K562 (cell line): Measurements from ENCODE around the gene ZDHHC17. TPM values are rescaled to one million over a fixed set of nuclear protein-coding genes. Genes with fewer than 3 reads are reported as not detected.

ENCODE experiments used
- ATAC-seq: fragments of 200-7000 bp; cut with Tn5 transposase; 3 replicates; pipeline ENCODE4 v1.9.1; 2020; ENCODE audit warnings: moderate library complexity
- BruUV-seq: library from RNA; stranded (reverse); fragments of 400-500 nt; replicated peaks from 2 replicates; lab custom pipeline; 2021; lab: Mats Ljungman, UMichigan
- CTCF ChIA-PET: fragments of 300-600 bp; formaldehyde crosslinking; extraction: SDS; loops from one replicate; lab custom pipeline; 2021; ENCODE audit warnings: low intra/inter-chr PET ratio; lab: Yijun Ruan, JAX
- POLR2A ChIA-PET: fragments of 300-600, 350-650 bp; sonication (Branson Sonifier 250); formaldehyde crosslinking; extraction: SDS; loops from one replicate; lab custom pipeline; 2021; ENCODE audit warnings: antibody characterized with exemption, inconsistent platforms; lab: Yijun Ruan, JAX
- DNase-seq, 4 experiments: peaks; one replicate each; pipeline versions ENCODE4 v3.0.0 to v3.0.0-alpha.2; 2011 to 2018; ENCODE audit warnings: low spot score in 3 of 4, mixed read lengths in 3 of 4; ENCODE audit errors: extremely low read depth in 1 of 4
- FAIRE-seq: peaks from 2 replicates; lab custom pipeline; 2011; peaks lifted over from hg19 to GRCh38; lab: Jason Lieb, UNC
- H2AFZ ChIP-seq: 2 replicates; pipeline ENCODE4 v1.6.0; 2011; ENCODE audit warnings: low read depth, low read length, control low read depth, inconsistent platforms
- H3K27ac ChIP-seq: fragments of 200-600 bp; 3 replicates; pipeline ENCODE4 v1.8.0; 2011; ENCODE audit warnings: low read depth, mild to moderate bottlenecking, control low read depth, inconsistent platforms, low read length, moderate library complexity, mixed read lengths; ENCODE audit errors: extremely low read depth
- H3K27me3 ChIP-seq, 2 experiments: fragments of 300-600 bp in 1 of 2; 2 replicates in 1 of 2; 3 replicates in 1 of 2; pipeline versions ENCODE4 v1.6.0 to v1.8.0; 2011; ENCODE audit warnings: inconsistent platforms in 2 of 2, low read length in 2 of 2, mild to moderate bottlenecking in 1 of 2, mixed read lengths in 1 of 2, moderate library complexity in 1 of 2; ENCODE audit not compliant: control insufficient read depth in 2 of 2, insufficient read depth in 2 of 2
- H3K36me3 ChIP-seq: fragments of 300-600 bp; 3 replicates; pipeline ENCODE4 v1.8.0; 2011; ENCODE audit warnings: mild to moderate bottlenecking, low read length, inconsistent platforms; ENCODE audit not compliant: control insufficient read depth, insufficient read depth
- H3K4me1 ChIP-seq, 2 experiments: fragments of 200-600 bp in 1 of 2; replicated peaks in 1 of 2; 2 replicates in 1 of 2; 3 replicates in 1 of 2; pipeline versions ENCODE4 v1.5.1 to v1.8.0; 2011; ENCODE audit warnings: inconsistent platforms in 2 of 2, low read length in 2 of 2, mild to moderate bottlenecking in 1 of 2, mixed read lengths in 1 of 2, moderate library complexity in 1 of 2; ENCODE audit not compliant: control insufficient read depth in 2 of 2, insufficient read depth in 2 of 2
- H3K4me2 ChIP-seq: 2 replicates; pipeline ENCODE4 v1.6.1; 2011; ENCODE audit warnings: low read length, control low read depth, inconsistent platforms, mixed read lengths; ENCODE audit not compliant: insufficient read depth
- H3K4me3 ChIP-seq: fragments of 200-600 bp; sonication (generic), shearing (Covaris generic); 2 replicates; pipeline ENCODE4 v1.5.1; 2016; ENCODE audit warnings: control low read depth, inconsistent platforms
- H3K79me2 ChIP-seq: fragments of 200-600 bp; 3 replicates; pipeline ENCODE4 v1.8.0; 2011; ENCODE audit warnings: low read length, inconsistent platforms; ENCODE audit not compliant: control insufficient read depth, insufficient read depth
- H3K9ac ChIP-seq, 2 experiments: 2 replicates each; pipeline versions ENCODE4 v1.6.0 to v1.6.1; 2011; ENCODE audit warnings: low read depth in 2 of 2, low read length in 2 of 2, control low read depth in 1 of 2, inconsistent platforms in 1 of 2, mild to moderate bottlenecking in 1 of 2, mixed read lengths in 1 of 2; ENCODE audit not compliant: insufficient read depth in 1 of 2
- H3K9me1 ChIP-seq: one replicate; pipeline ENCODE4 v1.6.0; 2011; ENCODE audit warnings: inconsistent platforms, mild to moderate bottlenecking, low read length, moderate library complexity; ENCODE audit not compliant: control insufficient read depth, insufficient read depth
- H3K9me3 ChIP-seq: replicated peaks from 2 replicates; pipeline ENCODE4 v1.5.1; 2011; ENCODE audit warnings: low read depth, low read length, inconsistent platforms; ENCODE audit not compliant: control insufficient read depth, insufficient read depth
- H4K20me1 ChIP-seq: replicated peaks from 2 replicates; pipeline ENCODE4 v1.6.1; 2011; ENCODE audit warnings: low read length, inconsistent platforms, mixed read lengths; ENCODE audit not compliant: control insufficient read depth, insufficient read depth
- E2F4 ChIP-seq: sonication (generic); formaldehyde crosslinking; IDR thresholded peaks from 2 replicates; pipeline ENCODE4 v1.8.0; 2022; ENCODE audit warnings: mild to moderate bottlenecking, low read depth, missing genetic modification reagents
- HES1 ChIP-seq: fragments of 450-650 bp; IDR thresholded peaks from 2 replicates; pipeline ENCODE4 v1.6.1; 2016; ENCODE audit warnings: low read depth, mild to moderate bottlenecking, moderate library complexity
- NELFE ChIP-seq: IDR thresholded peaks from 2 replicates; pipeline ENCODE4 v1.6.1; 2011; ENCODE audit warnings: mild to moderate bottlenecking; ENCODE audit not compliant: insufficient read depth, insufficient read length
- ZNF224 ChIP-seq: sonication (generic); formaldehyde crosslinking; IDR thresholded peaks from 2 replicates; pipeline ENCODE4 v1.8.0; 2022; ENCODE audit warnings: mild to moderate bottlenecking, missing genetic modification reagents
- WGBS: fragments of 100-300 bp; shearing (Covaris generic); methylation state at CpG from one replicate; pipeline ENCODE4 v1.1.6; 2016; ENCODE audit warnings: low coverage, mixed read lengths; ENCODE audit not compliant: insufficient coverage; ENCODE audit errors: missing lambda C conversion rate; 5-methylcytosine and 5-hydroxymethylcytosine counted together
- in situ Hi-C: fragments of 300-500 bp; cut with MboI; formaldehyde crosslinking; loops from 4 replicates; pipeline ENCODE4 v1.15.0; 2018; ENCODE audit warnings: inconsistent platforms, mixed read lengths
- intact Hi-C: fragments of 100-400 bp; cut with micrococcal nuclease; formaldehyde crosslinking; loops from 2 replicates; pipeline ENCODE4 v1.14.2; 2022
- polyA plus RNA-seq, 8 experiments: library from polyadenylated mRNA; depleted of rRNA in 4 of 8; stranded (reverse) in 5 of 8; unstranded in 3 of 8; fragments of >200 nt; fragmentation: Nextera tagmentation in 2 of 8; fragmentation: Illumina TruSeq in 1 of 8; extraction: Ambion mirVana in 2 of 8; extraction: Trizol in 1 of 8; gene quantifications; 2 replicates each; pipeline versions ENCODE4 v1.2.1 to v1.2.3, GENCODE V29; 2011 to 2014; ENCODE audit warnings: inconsistent platforms in 1 of 8, missing spikeins in 1 of 8
- total RNA-seq, 7 experiments: library from RNA; depleted of rRNA in 6 of 7; stranded (reverse); fragments of >200 nt in 6 of 7; fragmentation: Illumina TruSeq in 2 of 7; extraction: Trizol in 2 of 7; gene quantifications; 2 replicates each; pipeline versions ENCODE4 v1.2.1 to v1.2.3, GENCODE V29; 2011 to 2021; ENCODE audit warnings: low replicate concordance in 1 of 7

The ZDHHC17 gene
- total and polyA plus RNA-seq, 9 of the 15 experiments (the other 6 are each of a cell fraction or from before 2014, with no cell fraction given), result 6.7 to 66.0 (median 27.5) TPM

GRCh38 chr12:76798864-76799263 lies 34.9 kb downstream of the ZDHHC17 start:
- no peak overlapping the region for H3K4me2 ChIP-seq
- H3K27ac ChIP-seq, result no peak overlapping the region
- no peak overlapping the region for H3K4me3 ChIP-seq
- H3K79me2 ChIP-seq, result peaks cover 38% of the 10 kb centered on the region
- in situ Hi-C loops (loop anchor here (5.0 kb wide), 1 partner anchor 182 kb away; no protein-coding TSS in a partner anchor), intact Hi-C loops (no loop called here)
- H3K4me1 ChIP-seq, result no peaks in the 10 kb centered on the region
- POLR2A ChIA-PET, result no interaction called here
- no peaks in the 10 kb centered on the region for H3K9me1 ChIP-seq
- no peak for ATAC-seq
- no peak for DNase-seq
- 87% methylated on average over 3 of the region's 4 CpGs for WGBS
- H4K20me1 ChIP-seq, result no peaks in the 10 kb centered on the region
- H3K36me3 ChIP-seq, result peaks cover 17% of the 10 kb centered on the region; the same call in 2 of the 3 replicates
- BruUV-seq, result no TSS peak
- H3K9me3 ChIP-seq, result no peaks in the 10 kb centered on the region
- H2AFZ ChIP-seq, result no peak overlapping the region
- no peak for FAIRE-seq
- CTCF ChIA-PET, result no interaction called here
- H3K27me3 ChIP-seq, result no peaks in the 10 kb centered on the region
- TF ChIP-seq E2F4 (CRISPR knock-in tag) (no peak), ZNF224 (CRISPR knock-in tag) (no peak), HES1 (no peak), NELFE (no peak)
- H3K9ac ChIP-seq, result no peak overlapping the region
